Measurements from ENCODE around the gene NEBL. TPM values are rescaled to one million over a fixed set of nuclear protein-coding genes. Genes with fewer than 3 reads are reported as not detected.

The NEBL gene
- total RNA-seq, 4 donors from 2014 or later = 9.8 to 33.0 (median 16.4) TPM

GRCh38 chr10:20898866-20899535 lies 1.9 kb upstream of the NEBL start:
- TF ChIP-seq POLR2A (IDR thresholded peaks at IDR 0.05) = no peak
- no peak for TF ChIP-seq CTCF (IDR thresholded peaks at IDR 0.05)
- no peaks in the 10 kb centered on the region for H3K4me1 ChIP-seq
- no peak for DNase-seq
- H3K9me3 ChIP-seq = no peaks in the 10 kb centered on the region
- H3K4me3 ChIP-seq = no peak overlapping the region
- H3K36me3 ChIP-seq = no peaks in the 10 kb centered on the region
- no peaks in the 10 kb centered on the region for H3K27me3 ChIP-seq
- no peak overlapping the region for H3K27ac ChIP-seq

- H3K36me3 ChIP-seq = no peaks in the 10 kb centered on the region
- no peak for DNase-seq
- no peak overlapping the region for H3K4me3 ChIP-seq
- H3K27ac ChIP-seq = no peak overlapping the region
- H3K9me3 ChIP-seq = no peaks in the 10 kb centered on the region
- no peaks in the 10 kb centered on the region for H3K27me3 ChIP-seq
- TF ChIP-seq CTCF (IDR thresholded peaks at IDR 0.05) (no peak), POLR2A (IDR thresholded peaks at IDR 0.05) (no peak)
- H3K4me1 ChIP-seq = no peaks in the 10 kb centered on the region
Measured at GRCh38 chr10:20893297-20893696, 3.8 kb downstream of the NEBL start.

- no peak overlapping the region for H3K27ac ChIP-seq
Measured at GRCh38 chr10:20892796-20893195, 4.3 kb downstream of the NEBL start.

GRCh38 chr10:20892011-20892585 lies 5.0 kb downstream of the NEBL start:
- no peak for DNase-seq
- Histone ChIP-seq H3K27ac (no peak overlapping the region), H3K36me3 (no peaks in the 10 kb centered on the region), H3K4me3 (no peak overlapping the region), H3K9me3 (no peaks in the 10 kb centered on the region), H3K27me3 (no peaks in the 10 kb centered on the region), H3K4me1 (no peaks in the 10 kb centered on the region)
- no peak for TF ChIP-seq CTCF (IDR thresholded peaks at IDR 0.05)

More at GRCh38 chr10:20892796-20893195, 4.3 kb downstream of the NEBL start:
- no peaks in the 10 kb centered on the region for H3K27me3 ChIP-seq
- no peak for DNase-seq
- H3K4me3 ChIP-seq = no peak overlapping the region
- no peaks in the 10 kb centered on the region for H3K9me3 ChIP-seq
- H3K4me1 ChIP-seq = no peaks in the 10 kb centered on the region
- H3K36me3 ChIP-seq = no peaks in the 10 kb centered on the region
- TF ChIP-seq POLR2A (IDR thresholded peaks at IDR 0.05) = no peak
- no peak for TF ChIP-seq CTCF (IDR thresholded peaks at IDR 0.05)

GRCh38 chr10:20891338-20891714 lies 5.8 kb downstream of the NEBL start:
- no peaks in the 10 kb centered on the region for H3K36me3 ChIP-seq
- TF ChIP-seq CTCF (IDR thresholded peaks at IDR 0.05) (no peak), POLR2A (IDR thresholded peaks at IDR 0.05) (no peak)
- no peak overlapping the region for H3K4me3 ChIP-seq
- H3K27me3 ChIP-seq = no peaks in the 10 kb centered on the region
- H3K9me3 ChIP-seq = no peaks in the 10 kb centered on the region
- no peak overlapping the region for H3K27ac ChIP-seq
- no peak for DNase-seq
- H3K4me1 ChIP-seq = no peaks in the 10 kb centered on the region
